DMS79 treated with DMSO at 0.1 percent for 48 hours (cell line): ENCODE results near the gene CD38.
"Not testable (repeated sequence)": the region's sequence is repeated elsewhere in the genome, so short reads cannot be mapped to it uniquely, and the experiment has no call there.

Experiments
- DNase-seq: peaks from one replicate; lab custom pipeline; 2025; lab: John Stamatoyannopoulos, UW

The CD38 gene

DNA sequence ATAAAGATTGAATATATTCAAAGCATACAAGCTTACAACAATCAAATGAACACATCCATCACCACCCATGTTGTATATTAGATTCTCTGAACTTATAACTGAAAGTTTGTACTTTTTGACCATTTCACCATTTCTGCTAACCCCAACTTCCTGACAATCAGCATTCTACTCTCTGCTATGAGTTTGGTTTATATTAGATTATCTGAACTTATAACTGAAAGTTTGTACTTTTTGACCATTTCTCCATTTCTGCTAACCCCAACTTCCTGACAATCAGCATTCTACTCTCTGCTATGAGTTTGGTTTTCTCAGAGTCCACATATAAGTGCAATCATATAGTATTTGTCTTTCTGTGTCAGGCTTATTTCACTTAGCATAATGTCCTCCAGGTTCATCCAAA is 15.7 kb upstream of the CD38 start:
- DNase-seq: not testable (repeated sequence)

DNA sequence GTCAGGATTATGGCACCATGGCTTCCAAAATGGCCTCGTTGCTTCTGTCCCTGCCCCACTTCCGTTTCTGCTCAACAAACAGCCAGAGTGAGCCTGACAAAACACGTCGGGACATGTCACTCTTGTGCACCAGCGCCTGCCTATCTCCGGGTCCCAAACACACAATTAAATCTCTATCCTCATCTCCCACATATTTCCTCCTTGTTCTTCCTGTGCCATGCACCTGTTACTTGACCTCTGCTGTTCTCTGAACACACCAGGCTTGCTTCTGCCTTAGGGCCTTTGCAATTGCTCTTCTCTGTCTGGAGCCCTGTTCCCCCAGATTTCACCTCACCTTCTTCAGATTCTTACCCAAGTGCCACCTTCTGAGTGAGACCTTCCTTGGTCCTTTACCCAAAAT is 12.7 kb upstream of the CD38 start:
- DNase-seq: no peak

DNA sequence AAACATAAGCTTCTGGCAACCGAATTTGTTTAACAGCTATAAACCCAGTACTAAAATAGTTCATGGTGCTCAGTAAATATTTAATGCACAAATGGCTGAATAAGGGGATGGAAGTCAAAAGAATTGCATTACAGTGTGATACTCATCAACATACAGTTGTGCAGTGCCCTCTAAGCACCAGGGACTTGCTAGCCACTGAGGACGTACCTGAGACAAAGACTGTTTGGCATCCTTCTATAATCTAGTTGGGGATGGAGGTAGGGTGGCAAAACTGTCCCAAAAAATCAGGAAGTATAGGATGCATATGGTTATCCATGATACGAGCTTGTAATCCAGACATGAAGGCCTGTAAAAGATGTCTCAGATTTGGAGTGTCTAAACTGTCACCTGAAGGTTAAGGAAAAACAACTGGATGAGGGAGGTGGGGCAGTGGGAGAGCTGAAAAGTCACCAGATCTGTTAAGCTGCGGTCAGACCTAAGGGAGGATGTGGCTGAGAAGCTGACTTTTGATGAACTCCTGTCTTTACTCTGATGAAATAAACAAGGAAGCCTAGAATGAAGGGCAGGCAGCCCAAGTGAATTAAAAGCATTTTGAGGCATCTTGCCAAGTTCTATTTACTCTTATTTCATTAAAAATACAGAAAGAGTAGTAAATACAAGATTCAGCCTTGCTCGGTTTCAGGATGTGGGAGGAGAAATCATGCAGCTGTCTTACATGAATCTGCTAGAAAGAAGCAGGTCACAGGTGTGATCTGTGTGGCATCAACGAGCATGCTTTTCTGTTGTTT is 12.0 kb upstream of the CD38 start:
- DNase-seq: no peak

DNA sequence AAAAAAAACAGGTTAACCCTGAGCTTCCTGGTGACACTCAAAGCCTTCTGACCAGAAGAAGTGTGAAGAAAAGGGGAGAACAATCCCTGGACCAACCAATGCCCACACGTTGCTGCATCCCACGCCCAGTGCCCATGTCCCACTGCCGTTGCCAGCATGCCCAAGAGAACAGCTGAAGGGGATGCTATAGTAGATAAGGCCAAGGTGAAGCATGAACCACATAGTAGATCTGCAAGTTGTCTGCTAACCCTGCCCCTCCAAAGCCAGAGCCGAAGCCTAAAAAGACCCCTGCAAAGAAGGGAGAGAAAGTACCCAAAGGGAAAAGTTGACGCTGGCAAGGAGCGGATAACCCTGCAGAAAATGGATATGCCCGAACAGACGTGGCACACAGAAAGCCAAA is 11.3 kb upstream of the CD38 start:
- DNase-seq: no peak

DNA sequence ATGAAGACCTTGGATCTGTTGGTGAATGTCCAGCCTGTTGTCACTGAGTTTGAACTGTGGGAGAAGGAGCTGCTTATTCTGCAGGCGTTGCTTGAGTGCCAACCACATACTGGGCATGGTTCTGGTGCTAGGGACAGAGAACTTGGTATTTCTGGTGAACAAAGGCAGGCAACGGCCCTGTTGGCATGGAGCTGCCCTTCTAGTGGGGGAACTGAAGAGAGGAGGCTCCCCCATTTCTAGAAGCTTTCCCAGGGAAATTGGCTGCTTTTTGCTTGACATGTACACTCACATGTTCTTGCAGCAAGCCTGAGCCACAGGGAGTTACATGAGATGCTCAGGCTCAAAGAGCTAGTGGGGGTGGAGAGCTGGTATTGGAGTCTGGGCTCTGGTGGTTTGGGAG is 8.9 kb upstream of the CD38 start:
- DNase-seq: no peak

DNA sequence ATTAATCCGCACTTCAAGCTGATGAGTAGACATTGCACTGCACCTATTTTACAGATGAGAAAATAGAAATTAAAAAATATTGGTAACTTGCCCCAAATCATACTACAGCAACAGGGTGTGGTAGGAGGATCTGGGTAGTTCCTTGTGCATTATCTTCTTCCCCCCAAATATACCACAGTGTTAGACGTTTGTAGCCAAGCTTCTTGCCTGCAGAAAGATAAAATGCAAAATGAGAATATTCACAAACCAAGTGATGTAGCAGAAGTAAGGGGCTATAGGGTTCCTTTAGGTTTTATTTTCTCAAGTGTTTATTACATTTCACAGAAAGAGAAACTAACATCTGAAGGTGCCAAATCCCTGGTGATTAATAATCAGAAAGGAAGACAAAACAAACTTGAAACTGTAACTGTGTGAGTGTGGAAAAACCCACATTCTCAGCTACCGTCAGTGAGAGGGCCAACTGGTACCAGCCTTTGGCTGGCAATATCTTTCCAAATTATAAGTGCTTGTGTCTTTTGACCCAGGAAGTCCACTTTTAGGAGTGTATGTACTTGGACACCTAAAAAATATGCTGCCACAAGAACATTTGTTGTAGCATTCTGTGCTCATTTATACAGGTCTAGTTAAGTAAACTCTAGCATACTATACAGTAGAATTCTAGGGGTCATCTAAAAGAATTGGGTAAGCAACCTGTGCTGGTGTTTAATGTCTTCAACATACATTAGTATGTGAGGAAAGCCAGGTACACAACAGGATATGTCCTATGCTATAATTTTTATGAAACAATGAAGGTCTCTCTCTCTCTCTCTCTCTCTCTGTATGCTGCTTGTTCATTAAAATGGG is 6.7 kb upstream of the CD38 start:
- DNase-seq: no peak

DNA sequence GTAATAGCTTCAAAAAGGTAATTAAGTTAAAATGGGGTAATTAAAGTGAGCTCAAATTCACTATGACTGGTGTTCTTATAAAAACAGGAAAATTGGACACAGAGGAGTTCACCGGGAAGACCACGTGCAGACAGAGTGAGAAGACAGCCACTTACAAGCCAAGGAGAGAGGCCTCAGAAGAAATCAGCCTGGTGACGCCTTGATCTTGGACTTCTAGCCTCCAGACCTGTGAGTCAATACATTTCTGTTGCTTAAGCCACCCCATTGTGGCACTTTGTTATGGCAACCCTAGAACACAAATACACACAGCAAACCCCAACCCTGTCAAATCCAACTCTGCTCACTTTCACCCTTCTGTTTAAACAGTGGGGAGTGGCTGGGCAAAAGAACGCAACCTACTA is 4.1 kb upstream of the CD38 start:
- no peak for DNase-seq

DNA sequence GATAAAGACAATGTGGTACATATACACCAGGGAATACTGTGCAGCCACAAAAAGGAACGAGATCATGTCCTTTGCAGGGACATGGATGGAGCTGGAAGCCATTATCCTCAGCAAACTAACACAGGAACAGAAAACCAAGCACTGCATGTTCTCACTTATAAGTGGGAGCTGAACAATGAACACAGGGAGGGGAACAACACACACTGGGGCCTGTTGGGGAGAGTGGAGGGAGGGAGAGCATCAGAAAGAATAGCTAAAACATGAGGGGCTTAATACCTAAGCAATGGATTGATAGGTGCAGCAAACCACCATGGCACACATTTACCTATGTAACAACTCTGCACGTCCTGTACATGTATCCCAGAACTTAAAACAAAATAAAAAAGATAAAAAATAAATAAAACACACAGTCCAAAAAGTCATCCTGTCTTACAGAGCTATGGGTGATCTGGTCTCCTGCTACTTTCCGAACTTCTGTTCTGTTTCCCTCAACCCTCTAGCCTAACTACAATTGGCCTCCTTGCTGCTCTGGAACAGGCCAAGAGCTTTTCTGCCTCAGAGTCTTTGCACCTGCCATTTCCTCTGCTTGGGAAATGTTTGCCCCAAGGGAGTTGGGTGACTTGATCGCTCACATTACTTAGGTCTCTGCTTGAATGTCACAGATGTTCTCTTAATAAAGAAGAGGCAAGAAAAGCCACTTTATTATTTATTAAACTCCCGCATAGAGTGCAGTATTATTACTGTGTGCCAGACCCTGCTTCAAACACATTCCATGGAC is 1.1 kb upstream of the CD38 start:
- no peak for DNase-seq

DNA sequence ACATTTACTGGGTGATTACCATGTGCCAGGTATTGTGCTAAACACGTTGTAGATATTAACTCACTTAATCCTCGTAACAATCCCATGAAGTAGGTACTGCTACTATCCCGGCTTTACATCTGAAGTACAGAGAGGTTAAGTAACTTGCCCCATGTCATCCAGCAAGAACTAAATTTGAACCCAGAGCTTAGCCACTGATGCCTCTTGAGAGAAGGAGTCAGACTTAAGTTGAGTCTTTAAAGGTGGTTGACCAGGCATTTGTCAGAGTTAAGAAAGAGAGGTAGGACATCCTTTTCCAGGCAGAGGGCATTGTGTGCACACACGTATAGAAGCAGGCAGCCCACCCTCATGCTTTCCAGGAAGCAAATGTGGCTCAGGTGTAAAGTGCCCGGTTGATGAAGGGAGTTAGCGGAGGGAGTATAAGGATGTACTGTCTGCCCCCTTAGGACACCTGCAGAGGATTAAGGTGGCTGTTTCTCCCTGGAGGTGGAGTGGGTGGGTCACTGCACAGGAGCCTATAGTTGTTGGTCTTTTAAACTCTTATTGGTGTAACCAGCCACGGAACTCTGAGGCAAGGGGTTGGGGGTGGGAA is 335 bp upstream of the CD38 start:
- no peak for DNase-seq

DNA sequence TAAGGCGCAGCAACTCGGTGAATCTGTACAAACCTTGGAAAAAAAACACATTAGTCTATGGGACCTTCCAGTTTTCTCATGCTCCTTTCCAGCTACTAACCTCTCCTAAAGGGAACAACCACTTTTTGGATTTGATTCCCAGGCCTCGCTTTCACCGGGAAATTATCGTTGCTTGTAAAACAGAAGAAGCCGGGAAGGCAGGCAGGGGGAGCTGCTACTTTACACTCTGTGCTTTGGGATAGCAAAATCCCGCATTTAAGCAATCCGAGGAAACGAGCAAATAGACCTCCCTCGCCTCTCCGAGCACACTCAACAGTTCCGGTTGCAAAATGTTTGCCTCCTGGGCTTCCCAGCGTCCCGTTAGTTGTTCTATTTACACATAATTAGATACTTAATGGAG is 1.2 kb downstream of the CD38 start:
- peak; percentile 2 for DNase-seq

DNA sequence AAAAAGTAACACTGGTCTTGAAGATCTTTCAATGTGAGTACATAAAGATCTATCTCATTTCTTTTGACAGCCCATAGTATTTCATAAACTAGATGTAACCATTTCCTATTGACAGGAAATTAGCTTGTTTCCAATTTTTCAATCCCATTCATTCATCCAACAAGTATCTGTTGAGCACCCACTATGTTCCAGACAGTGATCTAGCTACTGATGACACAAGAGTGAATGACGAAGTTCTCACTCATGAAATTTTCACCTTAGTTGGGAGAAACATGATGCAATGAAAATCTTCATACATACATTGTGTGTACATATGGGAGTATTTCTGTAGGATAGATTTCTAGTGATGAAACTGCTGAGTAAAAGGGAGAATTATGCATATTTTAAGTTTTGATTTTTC is 1.7 kb downstream of the CD38 start:
- DNase-seq: no peak

DNA sequence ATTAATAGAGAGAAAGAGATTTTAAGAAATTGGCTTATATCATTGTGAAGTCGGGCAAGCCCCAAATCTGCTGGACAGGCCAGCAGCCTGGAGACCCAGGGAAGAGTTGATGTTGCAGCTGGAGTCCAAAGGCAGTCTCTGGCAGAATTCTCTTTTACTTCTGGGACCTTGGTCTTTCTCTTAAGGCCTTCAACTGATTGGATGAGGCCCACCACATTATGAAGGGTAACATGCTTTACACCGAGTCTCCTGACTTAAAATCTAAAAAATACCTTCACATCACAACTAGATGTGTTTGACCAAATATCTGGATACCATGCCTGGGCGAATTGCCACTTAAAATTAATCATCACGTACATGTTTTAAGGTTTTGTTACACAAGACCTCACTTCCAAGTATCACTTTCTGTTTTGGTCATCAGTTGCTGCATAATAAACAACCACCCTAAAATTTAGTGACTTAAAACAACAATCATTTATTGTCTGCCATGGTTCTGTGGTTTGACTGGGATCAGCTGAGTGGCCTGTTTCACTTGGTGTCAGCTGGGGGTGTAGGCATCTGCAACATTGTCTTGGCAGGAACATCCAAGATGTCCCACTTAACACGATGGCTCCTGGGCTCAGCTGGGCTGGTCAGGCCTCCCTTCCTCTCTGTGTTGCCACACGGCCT is 3.4 kb downstream of the CD38 start:
- DNase-seq: no peak

DNA sequence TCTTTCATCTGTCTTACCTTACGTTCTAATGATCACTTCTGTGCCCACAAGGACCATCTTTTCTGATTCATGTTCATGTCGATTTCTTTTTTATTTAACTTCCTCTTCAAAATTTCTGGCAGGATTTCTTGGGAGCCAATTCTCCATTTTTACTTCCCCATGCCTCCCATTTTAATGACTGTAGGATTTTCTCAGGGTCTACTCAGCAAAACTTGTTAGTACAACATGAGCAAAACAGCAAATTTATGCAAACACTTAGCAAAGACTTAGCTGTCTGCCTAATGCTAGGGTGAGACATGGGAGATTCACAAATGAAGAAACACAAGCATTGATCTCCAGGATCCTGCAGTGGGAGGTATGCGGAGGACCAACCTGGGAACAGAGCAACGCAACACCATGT is 5.5 kb downstream of the CD38 start:
- no peak for DNase-seq

DNA sequence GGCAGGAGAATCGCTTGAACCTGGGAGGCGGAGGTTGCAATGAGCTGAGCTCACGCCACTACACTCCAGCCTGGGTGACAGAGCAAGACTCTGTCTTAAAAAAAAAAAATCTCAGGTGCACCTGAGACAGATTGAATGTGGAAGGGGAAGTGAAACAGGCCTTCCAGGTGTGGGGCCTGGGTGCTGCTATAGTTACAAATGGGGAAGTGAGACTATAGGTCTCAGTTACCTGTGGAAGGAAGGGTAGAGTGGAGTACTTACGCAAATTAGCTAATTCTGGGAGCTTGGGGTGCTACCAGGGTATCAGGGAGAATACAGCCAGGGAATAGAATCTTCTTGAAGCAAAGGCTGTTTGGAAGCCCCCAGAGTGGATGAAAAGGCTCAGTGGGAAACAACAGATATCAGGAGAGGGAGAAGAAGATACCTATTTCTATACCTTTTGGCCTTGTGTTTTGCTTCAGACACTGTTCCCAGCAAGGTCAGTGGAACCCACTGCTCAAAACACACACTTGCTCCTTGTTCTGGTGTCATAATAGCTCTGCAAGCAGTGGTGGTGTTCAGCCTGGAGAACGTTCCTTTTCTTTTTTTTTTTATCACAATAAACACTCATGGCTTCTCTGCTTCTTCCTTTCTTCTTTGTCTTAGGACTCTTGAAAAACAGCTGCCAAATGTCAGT is 7.0 kb downstream of the CD38 start:
- DNase-seq: no peak

DNA sequence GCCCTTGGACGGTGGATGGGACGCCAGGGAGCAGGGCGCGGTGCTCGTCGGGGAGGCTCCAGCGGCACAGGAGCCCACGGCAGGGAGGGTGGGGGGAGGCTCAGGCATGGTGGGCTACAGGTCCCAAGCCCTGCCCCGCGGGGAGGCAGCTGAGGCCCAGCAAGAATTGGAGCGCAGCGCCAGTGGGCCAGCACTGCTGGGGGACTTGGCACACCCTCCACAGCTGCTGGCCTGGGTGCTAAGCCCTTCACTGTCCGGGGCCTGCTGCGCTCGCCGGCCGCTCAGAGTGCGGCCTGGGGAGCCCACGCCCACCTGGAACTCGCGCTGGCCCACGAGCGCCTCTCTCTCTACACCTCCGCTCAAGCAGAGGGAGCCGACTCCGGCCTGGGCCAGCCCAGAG is 8.6 kb downstream of the CD38 start:
- no peak for DNase-seq

DNA sequence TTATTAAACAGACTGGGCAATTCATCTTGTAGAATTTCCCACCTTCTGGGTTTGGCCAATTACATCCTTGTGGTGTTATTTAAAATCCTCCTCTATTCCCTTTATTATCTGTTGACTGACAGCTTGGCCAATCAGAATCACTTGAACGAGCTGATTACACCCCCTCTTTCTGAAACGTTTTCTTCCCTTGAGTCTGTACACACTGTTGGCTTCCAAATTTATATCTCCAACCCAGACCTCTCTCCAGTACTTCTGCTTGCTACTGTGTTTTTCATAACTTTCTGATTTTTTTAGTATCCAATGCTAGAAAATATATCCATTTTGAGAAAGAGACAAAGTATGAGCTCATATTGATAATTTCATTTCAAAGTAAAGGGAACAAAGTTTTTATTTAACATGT is 14.8 kb downstream of the CD38 start:
- no peak for DNase-seq

DNA sequence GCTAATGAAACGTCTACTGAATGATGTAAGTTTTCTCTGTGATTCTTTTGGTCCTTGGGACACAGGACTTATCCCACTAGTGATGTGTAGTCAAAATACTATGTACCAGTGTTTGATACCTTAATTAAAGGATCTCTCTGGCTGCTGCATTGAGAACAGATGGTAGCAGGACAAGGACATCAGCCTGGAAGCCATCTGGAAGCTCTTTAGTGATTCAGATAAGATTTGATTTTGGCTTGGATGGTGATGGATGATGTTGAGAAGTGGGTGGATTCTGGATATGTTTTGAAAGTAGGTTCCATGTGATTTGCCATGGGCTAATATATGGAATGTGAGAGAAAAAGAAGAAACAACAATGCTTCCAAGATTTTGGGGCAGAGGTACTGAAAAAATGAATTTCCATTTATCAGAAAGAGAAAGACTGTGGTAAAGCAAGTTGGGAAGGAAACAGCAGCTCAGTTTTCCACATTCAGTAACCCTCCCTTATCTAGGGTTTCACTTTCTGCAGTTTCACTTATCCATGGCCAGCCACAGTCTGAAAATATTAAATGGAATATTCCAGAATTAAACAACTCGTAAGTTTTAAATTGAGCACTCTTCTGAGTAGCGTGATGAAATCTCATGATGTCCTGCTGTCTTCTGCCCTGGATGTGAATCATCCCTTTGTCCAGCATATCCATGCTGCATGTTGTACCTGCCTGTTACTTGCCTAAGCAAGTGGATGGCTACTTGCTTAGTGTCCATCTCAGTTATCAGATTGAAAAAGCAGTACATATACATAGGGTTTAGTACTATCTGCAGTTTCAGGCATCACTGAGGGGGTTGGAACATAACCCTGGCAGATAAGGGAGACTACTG is 15.6 kb downstream of the CD38 start:
- DNase-seq: no peak

DNA sequence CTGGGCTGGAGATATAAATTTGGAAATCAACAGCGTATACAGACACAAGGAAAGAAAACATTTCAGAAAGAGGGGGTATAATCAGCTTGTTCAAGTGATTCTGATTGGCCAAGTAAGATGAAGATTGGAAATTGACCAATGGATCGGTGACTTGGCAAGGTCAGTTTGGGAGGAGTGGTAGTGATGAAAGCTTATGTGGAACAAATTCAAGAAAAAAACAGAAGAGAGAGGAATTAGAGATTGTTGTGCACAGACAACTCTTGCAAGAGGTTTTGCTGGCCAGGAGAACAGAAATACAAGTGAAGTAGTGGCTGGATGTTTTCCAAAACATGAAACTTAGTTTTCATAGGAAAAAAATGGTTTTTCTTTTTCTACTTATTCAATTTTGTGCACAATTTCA is 16.3 kb downstream of the CD38 start:
- no peak for DNase-seq

DNA sequence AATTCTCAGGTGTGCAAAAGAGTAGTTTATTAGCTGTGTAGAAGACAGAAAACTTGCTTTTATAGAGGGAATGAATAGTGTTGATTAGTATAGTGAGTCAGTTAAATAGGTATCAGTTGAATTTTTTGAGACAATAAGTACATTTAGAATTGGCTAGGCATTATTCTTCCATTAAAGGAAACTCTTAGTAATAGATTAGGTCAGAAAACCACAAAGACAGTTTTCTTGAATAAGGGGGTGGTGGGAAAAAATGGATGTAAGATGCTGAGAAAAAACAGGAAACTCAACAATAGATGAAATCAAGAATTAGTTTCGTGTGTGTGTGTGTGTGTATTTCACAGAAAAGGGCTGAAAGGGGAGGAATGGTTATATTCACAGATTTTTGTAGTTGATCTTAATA is 16.8 kb downstream of the CD38 start:
- DNase-seq: no peak

DNA sequence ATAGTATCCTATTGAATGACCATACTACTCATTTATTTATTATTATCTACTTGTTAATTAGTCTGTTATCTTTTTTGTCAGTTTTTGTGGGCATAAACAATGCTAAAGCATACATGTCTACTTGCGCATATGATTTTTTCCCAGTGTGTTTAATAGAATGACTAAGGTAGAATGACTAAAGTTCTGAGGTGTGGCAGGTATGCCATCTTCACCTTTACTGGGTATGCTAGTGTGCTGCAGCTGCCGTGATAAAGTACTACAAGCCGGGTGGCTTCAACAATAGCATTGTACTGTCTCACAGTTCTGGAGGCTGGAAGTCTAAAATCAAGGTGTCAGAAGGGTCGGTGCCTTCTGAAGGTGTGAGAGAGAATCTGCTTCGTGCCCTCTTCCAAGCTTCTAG is 19.2 kb downstream of the CD38 start:
- no peak for DNase-seq
